ENCODE data around the gene VASN.

Gene VASN

DNA sequence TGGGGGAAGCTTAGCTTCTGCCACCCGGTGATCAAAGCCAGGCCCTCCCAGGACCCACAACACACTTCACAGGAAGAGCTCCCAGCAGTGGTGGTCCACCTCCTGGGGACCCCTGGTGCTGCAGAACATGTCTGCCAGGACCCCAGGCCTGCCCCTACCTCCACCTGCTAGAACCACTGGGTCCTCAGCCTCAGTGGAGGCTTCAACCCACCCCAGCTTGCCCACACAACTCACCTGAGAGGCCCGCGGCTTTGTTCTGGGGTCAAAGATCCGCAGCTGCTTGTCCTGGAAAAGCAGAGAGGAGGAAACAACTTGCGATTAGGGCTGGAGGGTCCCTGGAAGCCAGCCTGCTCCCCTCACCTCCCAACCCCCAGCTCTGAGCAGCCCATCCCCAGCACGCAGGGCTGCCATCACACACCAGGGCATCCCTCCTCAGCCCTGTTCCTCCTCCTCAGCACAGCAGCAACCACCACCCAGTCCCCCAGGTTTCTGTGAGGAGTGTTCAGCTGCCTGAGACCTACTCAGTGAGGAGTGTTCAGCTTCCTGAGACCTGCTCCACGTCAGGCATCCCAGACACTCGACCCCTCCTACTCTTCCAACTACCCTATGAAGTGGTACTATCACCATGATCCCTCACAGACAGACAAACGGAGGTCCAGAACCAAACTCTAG is 23.5 kb downstream of the VASN start:
- TF ChIP-seq LEF1 (IDR thresholded peaks at IDR 0.05; ENCODE audit: borderline replicate concordance) = no peak
- no peak for TF ChIP-seq SUZ12 (IDR thresholded peaks at IDR 0.05)
- TF ChIP-seq, protein P1, sequence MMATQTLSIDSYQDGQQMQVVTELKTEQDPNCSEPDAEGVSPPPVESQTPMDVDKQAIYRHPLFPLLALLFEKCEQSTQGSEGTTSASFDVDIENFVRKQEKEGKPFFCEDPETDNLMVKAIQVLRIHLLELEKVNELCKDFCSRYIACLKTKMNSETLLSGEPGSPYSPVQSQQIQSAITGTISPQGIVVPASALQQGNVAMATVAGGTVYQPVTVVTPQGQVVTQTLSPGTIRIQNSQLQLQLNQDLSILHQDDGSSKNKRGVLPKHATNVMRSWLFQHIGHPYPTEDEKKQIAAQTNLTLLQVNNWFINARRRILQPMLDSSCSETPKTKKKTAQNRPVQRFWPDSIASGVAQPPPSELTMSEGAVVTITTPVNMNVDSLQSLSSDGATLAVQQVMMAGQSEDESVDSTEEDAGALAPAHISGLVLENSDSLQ (IDR thresholded peaks at IDR 0.05) = no peak
- no peak for TF ChIP-seq L3MBTL2 (conservative IDR thresholded peaks at IDR 0.05)
- TF ChIP-seq TARDBP (IDR thresholded peaks at IDR 0.05) = no peak
- no peak for TF ChIP-seq FOXM1 (IDR thresholded peaks at IDR 0.05; ENCODE audit: borderline replicate concordance)
- no peak for TF ChIP-seq ARNT (IDR thresholded peaks at IDR 0.05)
- TF ChIP-seq NFRKB (IDR thresholded peaks at IDR 0.05) = no peak
- TF ChIP-seq ELF4 (IDR thresholded peaks at IDR 0.05) = no peak
- no peak for TF ChIP-seq FOXA1 (IDR thresholded peaks at IDR 0.05)
- no peak for TF ChIP-seq BHLHE40 (IDR thresholded peaks at IDR 0.05; ENCODE audit: borderline replicate concordance)
- TF ChIP-seq CTBP1 (IDR thresholded peaks at IDR 0.05; ENCODE audit: borderline replicate concordance) = no peak
- CTCF ChIA-PET = interaction anchor here (0.6 kb wide), 1 partner anchor 9 kb away, joined by 3 read pairs; no protein-coding TSS in a partner anchor
- DNase-seq (ENCODE audit: extremely low spot score) = no peak
- POLR2A ChIA-PET = no interaction called here

DNA sequence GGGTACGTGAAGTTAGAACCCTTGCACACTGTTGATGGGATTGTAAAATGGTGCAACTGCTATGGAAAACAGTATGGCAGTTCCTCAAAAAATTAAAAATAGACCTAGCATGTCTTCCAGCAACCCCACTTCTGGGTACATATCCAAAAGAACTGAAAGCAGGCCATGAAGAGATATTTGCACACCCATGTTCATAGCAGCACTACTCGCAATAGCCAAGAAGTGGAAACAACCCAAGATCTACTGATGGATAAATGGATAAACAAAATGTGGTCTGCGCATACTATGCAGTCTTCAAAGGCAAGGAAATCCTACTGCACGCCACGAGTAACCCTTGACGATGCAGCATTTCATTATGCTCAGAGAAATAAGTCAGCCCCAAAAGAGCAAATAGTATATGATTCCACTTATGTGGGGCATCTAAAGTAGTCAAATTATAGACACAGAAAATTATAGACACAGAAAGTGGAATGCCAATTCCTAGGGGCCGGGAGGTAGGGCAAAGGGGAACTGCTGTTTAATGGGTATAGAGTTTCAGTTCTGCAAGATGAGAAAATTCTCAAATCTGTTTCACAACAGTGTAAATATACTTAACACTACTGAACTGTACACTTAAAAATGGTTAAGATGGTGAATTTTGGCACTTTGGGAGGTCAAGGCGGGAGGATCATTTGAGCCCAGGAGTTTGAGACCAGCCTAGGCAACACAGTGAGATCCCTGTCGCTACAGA is 27.5 kb downstream of the VASN start:
- POLR2A ChIA-PET = no interaction called here
- TF ChIP-seq SP1 (IDR thresholded peaks at IDR 0.05) (no peak), SUZ12 (IDR thresholded peaks at IDR 0.05) (no peak), BHLHE40 (IDR thresholded peaks at IDR 0.05; ENCODE audit: borderline replicate concordance) (no peak), LEF1 (IDR thresholded peaks at IDR 0.05; ENCODE audit: borderline replicate concordance) (no peak), FOXK2 (IDR thresholded peaks at IDR 0.05) (no peak), FOXM1 (IDR thresholded peaks at IDR 0.05; ENCODE audit: borderline replicate concordance) (no peak)
- TF ChIP-seq, protein P1 (IDR thresholded peaks at IDR 0.05) = no peak

DNA sequence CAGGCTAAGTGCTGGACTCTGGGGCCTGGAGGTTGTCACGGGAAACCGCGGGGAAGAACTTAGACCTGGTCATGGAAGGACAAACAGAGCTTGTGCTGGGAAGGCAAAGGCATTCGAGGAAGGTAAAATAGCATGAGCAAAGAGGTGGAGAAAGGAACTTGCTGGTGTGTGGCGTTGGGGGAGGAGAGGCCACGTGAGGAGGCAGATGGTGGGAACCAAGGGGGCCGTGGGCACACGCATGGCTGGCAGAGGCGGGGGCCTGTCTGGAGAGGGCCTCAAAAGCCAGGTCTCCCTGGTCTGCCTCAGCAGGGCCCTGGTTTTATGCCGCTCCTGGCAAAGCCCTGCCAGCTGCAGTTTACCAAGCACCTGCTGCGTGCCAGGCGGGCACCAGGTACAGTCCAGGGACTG is 29.4 kb downstream of the VASN start:
- CTCF ChIA-PET = interaction anchor here (0.7 to 3.9 kb wide), 2 partner anchors 8 to 112 kb away, joined by 3 to 23 read pairs; no protein-coding TSS in a partner anchor
- DNase-seq (ENCODE audit: extremely low spot score) = no peak
- no peak for TF ChIP-seq FOXK2 (IDR thresholded peaks at IDR 0.05)
- no peak for TF ChIP-seq NFRKB (IDR thresholded peaks at IDR 0.05)
- TF ChIP-seq L3MBTL2 (conservative IDR thresholded peaks at IDR 0.05) = no peak
- no peak for TF ChIP-seq SUZ12 (IDR thresholded peaks at IDR 0.05)
- no peak for TF ChIP-seq CTBP1 (IDR thresholded peaks at IDR 0.05; ENCODE audit: borderline replicate concordance)
- no peak for TF ChIP-seq ARNT (IDR thresholded peaks at IDR 0.05)
- TF ChIP-seq HDGF (IDR thresholded peaks at IDR 0.05; ENCODE audit: borderline replicate concordance) = no peak
- no peak for TF ChIP-seq FOXA1 (IDR thresholded peaks at IDR 0.05)
- no peak for TF ChIP-seq SP1 (IDR thresholded peaks at IDR 0.05)
- no peak for TF ChIP-seq BHLHE40 (IDR thresholded peaks at IDR 0.05; ENCODE audit: borderline replicate concordance)
- no peak for TF ChIP-seq TARDBP (IDR thresholded peaks at IDR 0.05)
- TF ChIP-seq LEF1 (IDR thresholded peaks at IDR 0.05; ENCODE audit: borderline replicate concordance) = no peak
- no peak for TF ChIP-seq ELF4 (IDR thresholded peaks at IDR 0.05)
- TF ChIP-seq, protein P1 (IDR thresholded peaks at IDR 0.05) = no peak
- TF ChIP-seq ZNF384 (IDR thresholded peaks at IDR 0.05) = no peak
- no peak for TF ChIP-seq FOXM1 (IDR thresholded peaks at IDR 0.05; ENCODE audit: borderline replicate concordance)
- POLR2A ChIA-PET = interaction anchor here (1.0 kb wide), 1 partner anchor 27 kb away, joined by 3 read pairs; no protein-coding TSS in a partner anchor

More for the DNA sequence above, 27.5 kb downstream of the VASN start:
- CTCF ChIA-PET = no interaction called here
- no peak for DNase-seq (ENCODE audit: extremely low spot score)

DNA sequence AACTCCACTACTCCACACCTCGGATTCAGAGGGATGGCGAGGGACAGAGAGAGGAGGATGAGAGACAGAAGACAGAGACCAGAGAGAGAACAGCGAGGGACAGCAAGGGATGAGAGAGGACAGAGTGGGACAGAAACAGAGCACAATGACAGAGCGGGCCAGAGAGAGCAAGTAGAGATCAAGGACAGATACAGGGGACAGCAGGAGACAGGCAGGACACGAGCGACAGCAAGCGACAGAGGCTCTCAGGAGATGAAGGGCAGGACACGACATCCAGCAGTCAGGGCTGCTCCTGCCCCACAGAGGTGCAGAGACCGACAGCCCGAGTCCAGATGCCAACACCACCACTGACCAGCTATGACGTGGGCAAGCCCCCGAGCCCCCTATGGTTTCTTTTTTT is 29.9 kb downstream of the VASN start:
- DNase-seq (ENCODE audit: extremely low spot score) = no peak
- ChIA-PET POLR2A (interaction anchor here (1.0 to 1.7 kb wide), 2 partner anchors 14 to 27 kb away, joined by 3 to 5 read pairs; no protein-coding TSS in a partner anchor), CTCF (interaction anchor here (0.6 to 4.2 kb wide), 9 partner anchors 8 to 1618 kb away, joined by 3 to 48 read pairs (median 9); partner anchors contain the start of gene PAM16)
- TF ChIP-seq FOXM1 (IDR thresholded peaks at IDR 0.05; ENCODE audit: borderline replicate concordance) = no peak

DNA sequence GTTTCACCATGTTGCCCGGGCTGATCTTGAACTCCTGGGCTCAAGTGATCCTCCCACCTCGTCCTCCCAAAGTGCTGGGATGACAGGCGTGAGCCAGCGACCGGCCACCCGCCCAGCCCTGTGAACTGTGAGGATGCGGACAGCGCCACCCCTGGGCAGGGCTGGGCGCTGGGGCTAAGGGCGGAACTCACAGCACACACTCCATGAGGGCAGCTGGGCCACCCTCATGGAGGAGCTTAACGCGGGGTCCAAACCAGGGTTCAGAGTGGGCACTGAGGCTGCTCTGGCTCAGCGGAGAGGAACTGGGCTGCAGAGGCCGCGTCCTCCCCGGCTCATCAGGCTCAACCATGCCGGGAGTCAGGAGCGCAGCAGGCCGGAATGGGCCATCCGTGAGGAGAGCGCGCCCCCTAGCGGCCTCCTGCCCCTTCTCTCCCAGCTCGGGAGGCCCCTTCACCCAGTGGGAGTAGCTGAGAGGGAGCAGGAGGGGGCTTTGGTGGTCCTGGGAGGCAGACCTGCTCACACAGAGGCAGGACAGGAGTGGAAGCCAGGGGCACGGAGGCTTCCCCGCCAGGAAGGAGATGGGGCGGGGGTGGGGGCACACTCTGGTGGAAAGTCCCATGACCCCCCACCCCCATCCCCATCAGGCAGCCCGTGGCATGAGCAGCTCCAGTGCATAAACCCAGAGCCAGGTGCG is 30.9 kb downstream of the VASN start:
- POLR2A ChIA-PET = interaction anchor here (1.0 to 1.7 kb wide), 2 partner anchors 13 to 51 kb away, joined by 3 to 5 read pairs; partner anchors contain the start of gene PAM16
- peak; percentile 90 for DNase-seq (ENCODE audit: extremely low spot score)
- no peak for TF ChIP-seq L3MBTL2 (conservative IDR thresholded peaks at IDR 0.05)
- 0 out of 2 replicates have a peak, but pooled peaks have one; percentile 18 for TF ChIP-seq HDGF (IDR thresholded peaks at IDR 0.05; ENCODE audit: borderline replicate concordance)
- CTCF ChIA-PET = interaction anchor here (0.6 to 4.2 kb wide), 28 partner anchors 9 to 1619 kb away, joined by 3 to 54 read pairs (median 5); partner anchors contain the start of genes CORO7 and PAM16
